HepG2 (cell line): ENCODE data around the gene RDM1. TPM values are rescaled to one million over a fixed set of nuclear protein-coding genes. Genes with fewer than 3 reads are reported as not detected.

Experiments used
- BCL6 ChIP-seq: IDR thresholded peaks from 2 replicates; pipeline ENCODE4 v1.6.1; 2016; ENCODE audit warnings: missing genetic modification reagents, missing compliant biosample characterization
- CEBPB ChIP-seq: IDR thresholded peaks from 2 replicates; pipeline ENCODE4 v1.6.1; 2011; ENCODE audit warnings: low read depth, low read length, improper control_type of control experiment, borderline replicate concordance
- CHD4 ChIP-seq: fragments of 200-600 bp; sonication (generic); IDR thresholded peaks from 2 replicates; pipeline ENCODE4 v1.7.0; 2017; ENCODE audit warnings: mild to moderate bottlenecking, low read length, borderline replicate concordance
- HNF4A ChIP-seq: sonication (generic); formaldehyde crosslinking; IDR thresholded peaks from 2 replicates; pipeline ENCODE4 v1.4.0; 2020; ENCODE audit warnings: missing genetic modification reagents
- NPAS2 ChIP-seq: sonication (generic); formaldehyde crosslinking; IDR thresholded peaks from 2 replicates; pipeline ENCODE4 v1.8.0; 2022; ENCODE audit warnings: mild to moderate bottlenecking, missing genetic modification reagents, borderline replicate concordance
- ZNF232 ChIP-seq: sonication (generic); formaldehyde crosslinking; IDR thresholded peaks from 2 replicates; pipeline ENCODE4 v1.4.0; 2020; ENCODE audit warnings: missing genetic modification reagents, borderline replicate concordance
- polyA plus RNA-seq, 8 experiments: library from polyadenylated mRNA; depleted of rRNA in 3 of 8; stranded (reverse) in 7 of 8; unstranded in 1 of 8; fragments of >200 nt; fragmentation: Illumina TruSeq in 4 of 8; extraction: Trizol in 4 of 8; gene quantifications; 2 replicates each; pipeline versions ENCODE4 v1.2.1 to v1.2.3, GENCODE V29; 2011 to 2016; ENCODE audit warnings: low read depth in 4 of 8, missing spikeins in 1 of 8, mixed read lengths in 1 of 8; ENCODE audit not compliant: insufficient read depth in 1 of 8
- total RNA-seq, 5 experiments: library from RNA; depleted of rRNA; stranded (reverse); fragments of >200 nt; fragmentation: Illumina TruSeq; extraction: Trizol; gene quantifications; 2 replicates each; pipeline ENCODE4 v1.2.3, GENCODE V29; 2016; ENCODE audit warnings: low read depth in 1 of 5
- TF ChIP-seq, protein P1 (sequence below), 2 experiments: fragments of 450-650 bp in 1 of 2; sonication (generic) in 1 of 2; formaldehyde crosslinking in 1 of 2; IDR thresholded peaks; 2 replicates each; pipeline versions ENCODE4 v1.6.1 to v1.8.0; 2016 to 2022; ENCODE audit warnings: antibody characterized with exemption in 1 of 2, mild to moderate bottlenecking in 1 of 2, missing genetic modification reagents in 1 of 2
- TF ChIP-seq, protein P2 (sequence below): sonication (generic); formaldehyde crosslinking; IDR thresholded peaks from 2 replicates; pipeline ENCODE4 v1.5.1; 2020; ENCODE audit warnings: mild to moderate bottlenecking, missing genetic modification reagents, moderate library complexity
- TF ChIP-seq, protein P3 (sequence below): IDR thresholded peaks from 2 replicates; pipeline ENCODE4 v1.6.1; 2016
- TF ChIP-seq, protein P4 (sequence below): sonication (generic); formaldehyde crosslinking; IDR thresholded peaks from 2 replicates; pipeline ENCODE4 v1.4.0; 2020; ENCODE audit warnings: mild to moderate bottlenecking, low read depth, missing genetic modification reagents

Gene RDM1
- total and polyA plus RNA-seq, 2 of the 13 experiments (the other 11 are each of a cell fraction or from before 2014, with no cell fraction given) = 0.28 to 0.40 TPM

DNA sequence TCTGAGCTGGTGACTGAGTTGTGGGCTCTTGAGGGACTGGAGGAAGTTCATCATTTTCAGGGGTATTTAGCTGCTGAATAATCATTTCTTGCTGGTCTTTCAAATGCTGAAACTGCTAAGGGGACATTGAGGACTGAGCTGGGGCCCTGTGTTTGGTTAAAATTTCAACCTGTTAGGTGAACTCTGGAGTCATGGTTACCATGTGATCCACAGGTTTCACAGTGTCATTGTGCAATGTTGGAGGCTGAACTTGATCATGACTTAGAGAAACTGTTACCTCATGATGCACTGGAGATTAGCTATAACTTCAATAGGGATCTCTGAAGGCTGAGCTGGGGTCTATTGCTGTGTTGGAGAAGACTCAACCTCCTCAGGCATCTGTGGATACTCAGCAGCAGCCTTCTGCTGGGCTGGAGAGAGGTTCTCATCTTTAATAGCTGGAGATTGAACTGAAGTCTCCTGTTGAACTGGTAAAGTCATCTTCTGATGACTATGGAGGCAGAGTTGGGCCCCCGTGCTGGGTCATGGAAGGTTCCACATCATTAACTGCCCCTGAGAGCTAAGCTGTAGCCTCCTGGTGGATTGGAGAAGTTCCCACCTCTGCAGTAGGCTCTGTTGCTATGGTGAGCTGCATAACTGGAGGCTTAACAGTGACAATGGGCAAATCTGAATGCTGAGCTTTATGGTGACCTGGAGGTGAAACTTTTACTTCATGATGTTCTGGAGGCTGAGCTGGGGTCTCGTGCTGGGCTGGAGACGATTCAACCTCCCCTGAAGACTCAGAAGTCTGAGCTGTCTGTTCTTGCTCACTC lies 15.2 kb downstream of the RDM1 start (continued):
- TF ChIP-seq, protein P1, sequence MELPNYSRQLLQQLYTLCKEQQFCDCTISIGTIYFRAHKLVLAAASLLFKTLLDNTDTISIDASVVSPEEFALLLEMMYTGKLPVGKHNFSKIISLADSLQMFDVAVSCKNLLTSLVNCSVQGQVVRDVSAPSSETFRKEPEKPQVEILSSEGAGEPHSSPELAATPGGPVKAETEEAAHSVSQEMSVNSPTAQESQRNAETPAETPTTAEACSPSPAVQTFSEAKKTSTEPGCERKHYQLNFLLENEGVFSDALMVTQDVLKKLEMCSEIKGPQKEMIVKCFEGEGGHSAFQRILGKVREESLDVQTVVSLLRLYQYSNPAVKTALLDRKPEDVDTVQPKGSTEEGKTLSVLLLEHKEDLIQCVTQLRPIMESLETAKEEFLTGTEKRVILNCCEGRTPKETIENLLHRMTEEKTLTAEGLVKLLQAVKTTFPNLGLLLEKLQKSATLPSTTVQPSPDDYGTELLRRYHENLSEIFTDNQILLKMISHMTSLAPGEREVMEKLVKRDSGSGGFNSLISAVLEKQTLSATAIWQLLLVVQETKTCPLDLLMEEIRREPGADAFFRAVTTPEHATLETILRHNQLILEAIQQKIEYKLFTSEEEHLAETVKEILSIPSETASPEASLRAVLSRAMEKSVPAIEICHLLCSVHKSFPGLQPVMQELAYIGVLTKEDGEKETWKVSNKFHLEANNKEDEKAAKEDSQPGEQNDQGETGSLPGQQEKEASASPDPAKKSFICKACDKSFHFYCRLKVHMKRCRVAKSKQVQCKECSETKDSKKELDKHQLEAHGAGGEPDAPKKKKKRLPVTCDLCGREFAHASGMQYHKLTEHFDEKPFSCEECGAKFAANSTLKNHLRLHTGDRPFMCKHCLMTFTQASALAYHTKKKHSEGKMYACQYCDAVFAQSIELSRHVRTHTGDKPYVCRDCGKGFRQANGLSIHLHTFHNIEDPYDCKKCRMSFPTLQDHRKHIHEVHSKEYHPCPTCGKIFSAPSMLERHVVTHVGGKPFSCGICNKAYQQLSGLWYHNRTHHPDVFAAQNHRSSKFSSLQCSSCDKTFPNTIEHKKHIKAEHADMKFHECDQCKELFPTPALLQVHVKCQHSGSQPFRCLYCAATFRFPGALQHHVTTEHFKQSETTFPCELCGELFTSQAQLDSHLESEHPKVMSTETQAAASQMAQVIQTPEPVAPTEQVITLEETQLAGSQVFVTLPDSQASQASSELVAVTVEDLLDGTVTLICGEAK (IDR thresholded peaks at IDR 0.05) = no peak
- TF ChIP-seq, protein P1 (CRISPR knock-in tag; IDR thresholded peaks at IDR 0.05) = no peak
- TF ChIP-seq BCL6 (CRISPR knock-in tag) (0 out of 2 replicates have a peak, but pooled peaks have one; percentile 18), CHD4 (no peak), HNF4A (peak; percentile 45; the same call in 1 of the 2 replicates), CEBPB (peak; percentile 90), ZNF232 (CRISPR knock-in tag) (no peak), NPAS2 (CRISPR knock-in tag) (no peak)
- TF ChIP-seq, protein P2, sequence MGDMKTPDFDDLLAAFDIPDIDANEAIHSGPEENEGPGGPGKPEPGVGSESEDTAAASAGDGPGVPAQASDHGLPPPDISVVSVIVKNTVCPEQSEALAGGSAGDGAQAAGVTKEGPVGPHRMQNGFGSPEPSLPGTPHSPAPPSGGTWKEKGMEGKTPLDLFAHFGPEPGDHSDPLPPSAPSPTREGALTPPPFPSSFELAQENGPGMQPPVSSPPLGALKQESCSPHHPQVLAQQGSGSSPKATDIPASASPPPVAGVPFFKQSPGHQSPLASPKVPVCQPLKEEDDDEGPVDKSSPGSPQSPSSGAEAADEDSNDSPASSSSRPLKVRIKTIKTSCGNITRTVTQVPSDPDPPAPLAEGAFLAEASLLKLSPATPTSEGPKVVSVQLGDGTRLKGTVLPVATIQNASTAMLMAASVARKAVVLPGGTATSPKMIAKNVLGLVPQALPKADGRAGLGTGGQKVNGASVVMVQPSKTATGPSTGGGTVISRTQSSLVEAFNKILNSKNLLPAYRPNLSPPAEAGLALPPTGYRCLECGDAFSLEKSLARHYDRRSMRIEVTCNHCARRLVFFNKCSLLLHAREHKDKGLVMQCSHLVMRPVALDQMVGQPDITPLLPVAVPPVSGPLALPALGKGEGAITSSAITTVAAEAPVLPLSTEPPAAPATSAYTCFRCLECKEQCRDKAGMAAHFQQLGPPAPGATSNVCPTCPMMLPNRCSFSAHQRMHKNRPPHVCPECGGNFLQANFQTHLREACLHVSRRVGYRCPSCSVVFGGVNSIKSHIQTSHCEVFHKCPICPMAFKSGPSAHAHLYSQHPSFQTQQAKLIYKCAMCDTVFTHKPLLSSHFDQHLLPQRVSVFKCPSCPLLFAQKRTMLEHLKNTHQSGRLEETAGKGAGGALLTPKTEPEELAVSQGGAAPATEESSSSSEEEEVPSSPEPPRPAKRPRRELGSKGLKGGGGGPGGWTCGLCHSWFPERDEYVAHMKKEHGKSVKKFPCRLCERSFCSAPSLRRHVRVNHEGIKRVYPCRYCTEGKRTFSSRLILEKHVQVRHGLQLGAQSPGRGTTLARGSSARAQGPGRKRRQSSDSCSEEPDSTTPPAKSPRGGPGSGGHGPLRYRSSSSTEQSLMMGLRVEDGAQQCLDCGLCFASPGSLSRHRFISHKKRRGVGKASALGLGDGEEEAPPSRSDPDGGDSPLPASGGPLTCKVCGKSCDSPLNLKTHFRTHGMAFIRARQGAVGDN (CRISPR knock-in tag) = no peak
- TF ChIP-seq, protein P3, sequence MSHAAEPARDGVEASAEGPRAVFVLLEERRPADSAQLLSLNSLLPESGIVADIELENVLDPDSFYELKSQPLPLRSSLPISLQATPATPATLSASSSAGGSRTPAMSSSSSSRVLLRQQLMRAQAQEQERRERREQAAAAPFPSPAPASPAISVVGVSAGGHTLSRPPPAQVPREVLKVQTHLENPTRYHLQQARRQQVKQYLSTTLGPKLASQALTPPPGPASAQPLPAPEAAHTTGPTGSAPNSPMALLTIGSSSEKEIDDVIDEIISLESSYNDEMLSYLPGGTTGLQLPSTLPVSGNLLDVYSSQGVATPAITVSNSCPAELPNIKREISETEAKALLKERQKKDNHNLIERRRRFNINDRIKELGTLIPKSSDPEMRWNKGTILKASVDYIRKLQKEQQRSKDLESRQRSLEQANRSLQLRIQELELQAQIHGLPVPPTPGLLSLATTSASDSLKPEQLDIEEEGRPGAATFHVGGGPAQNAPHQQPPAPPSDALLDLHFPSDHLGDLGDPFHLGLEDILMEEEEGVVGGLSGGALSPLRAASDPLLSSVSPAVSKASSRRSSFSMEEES (CRISPR knock-in tag) = peak; percentile 48; the same call in 1 of the 2 replicates
- TF ChIP-seq, protein P4, sequence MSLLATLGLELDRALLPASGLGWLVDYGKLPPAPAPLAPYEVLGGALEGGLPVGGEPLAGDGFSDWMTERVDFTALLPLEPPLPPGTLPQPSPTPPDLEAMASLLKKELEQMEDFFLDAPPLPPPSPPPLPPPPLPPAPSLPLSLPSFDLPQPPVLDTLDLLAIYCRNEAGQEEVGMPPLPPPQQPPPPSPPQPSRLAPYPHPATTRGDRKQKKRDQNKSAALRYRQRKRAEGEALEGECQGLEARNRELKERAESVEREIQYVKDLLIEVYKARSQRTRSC (CRISPR knock-in tag) = no peak
